NT2/D1 (cell line): ENCODE measurements around the gene SLC38A2.

Source experiments
- DNase-seq: peaks from one replicate; pipeline ENCODE4 v3.0.0-alpha.2; 2011; ENCODE audit warnings: low read depth, low spot score
- H3K27me3 ChIP-seq: 2 replicates; pipeline ENCODE4 v1.6.0; 2011; ENCODE audit warnings: mild to moderate bottlenecking; ENCODE audit not compliant: insufficient read length, insufficient read depth
- H3K36me3 ChIP-seq: 2 replicates; pipeline ENCODE4 v1.6.1; 2011; ENCODE audit warnings: mild to moderate bottlenecking, low read length, mixed read lengths; ENCODE audit not compliant: insufficient read depth, insufficient read length
- H3K4me1 ChIP-seq: 2 replicates; pipeline ENCODE4 v1.5.1; 2011; ENCODE audit not compliant: insufficient read depth, insufficient read length
- H3K4me3 ChIP-seq: 2 replicates; pipeline ENCODE4 v1.5.1; 2011; ENCODE audit warnings: low read depth; ENCODE audit not compliant: insufficient read length
- H3K9ac ChIP-seq: 2 replicates; pipeline ENCODE4 v1.6.0; 2011; ENCODE audit warnings: low read depth; ENCODE audit not compliant: insufficient read length
- H3K9me3 ChIP-seq: 2 replicates; pipeline ENCODE4 v1.5.1; 2011; ENCODE audit warnings: mild to moderate bottlenecking, low read length; ENCODE audit not compliant: insufficient read depth
- SUZ12 ChIP-seq: IDR thresholded peaks from 2 replicates; pipeline ENCODE4 v1.6.1; 2011; ENCODE audit not compliant: insufficient read length, insufficient read depth; ENCODE audit errors: extremely low read depth
- YY1 ChIP-seq: IDR thresholded peaks from 2 replicates; pipeline ENCODE4 v1.6.1; 2011; ENCODE audit not compliant: insufficient read length, insufficient read depth
- ZNF274 ChIP-seq: IDR thresholded peaks from 2 replicates; pipeline ENCODE4 v1.6.1; 2011; ENCODE audit warnings: mild to moderate bottlenecking, low read depth, low read length

The SLC38A2 gene

DNA sequence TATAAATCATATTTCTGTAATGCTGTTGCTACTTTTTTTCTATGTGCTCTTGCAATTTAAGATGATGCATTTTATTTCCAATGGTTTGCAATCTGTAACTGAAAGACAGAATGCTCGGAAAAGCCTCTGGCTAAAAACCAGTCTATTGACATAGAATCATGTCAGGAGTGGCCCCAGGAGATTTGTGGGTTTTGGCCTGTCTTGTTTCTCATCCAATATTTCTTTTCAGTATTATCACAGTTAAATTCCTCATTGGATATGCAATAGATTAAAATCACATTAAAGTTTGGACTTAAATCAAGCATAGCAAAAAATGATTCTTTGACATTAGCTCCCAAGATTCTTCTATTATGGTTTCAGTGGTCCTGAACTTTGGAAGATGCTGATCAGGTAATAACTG lies 19.1 kb upstream of the SLC38A2 start:
- Histone ChIP-seq H3K9ac (no peak overlapping the region), H3K4me1 (no peaks in the 10 kb centered on the region), H3K4me3 (no peak overlapping the region), H3K27me3 (no peaks in the 10 kb centered on the region), H3K36me3 (peaks cover 12% of the 10 kb centered on the region), H3K9me3 (no peaks in the 10 kb centered on the region)
- TF ChIP-seq SUZ12 (no peak), ZNF274 (no peak), YY1 (no peak)
- no peak for DNase-seq

GRCh38 chr12:46390881-46391280 lies 18.3 kb upstream of the SLC38A2 start:
- TF ChIP-seq SUZ12 (no peak), YY1 (no peak), ZNF274 (no peak)
- no peaks in the 10 kb centered on the region for H3K9me3 ChIP-seq
- no peak overlapping the region for H3K9ac ChIP-seq
- H3K4me3 ChIP-seq = no peak overlapping the region
- H3K27me3 ChIP-seq = no peaks in the 10 kb centered on the region
- no peaks in the 10 kb centered on the region for H3K4me1 ChIP-seq
- DNase-seq = no peak
- peaks cover 12% of the 10 kb centered on the region for H3K36me3 ChIP-seq

DNA sequence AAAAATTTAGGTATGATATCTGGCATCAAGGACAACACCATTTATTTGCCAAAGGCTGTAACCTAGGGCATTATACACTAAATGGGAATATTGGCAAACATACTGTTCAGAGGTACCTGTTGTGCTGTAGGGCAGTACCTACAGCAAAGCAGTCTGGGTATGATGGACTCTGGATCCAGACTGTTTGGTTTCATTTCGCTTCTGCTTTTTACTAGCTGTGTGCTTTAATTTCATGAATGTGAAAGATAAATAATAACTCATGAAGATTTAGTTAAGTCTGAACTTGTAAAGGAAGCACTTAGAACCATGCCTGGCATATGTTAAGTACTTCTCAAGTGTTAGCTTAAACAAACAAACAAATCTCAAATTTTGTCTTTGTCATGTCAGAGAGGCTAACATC lies 17.7 kb upstream of the SLC38A2 start:
- Histone ChIP-seq H3K36me3 (peaks cover 12% of the 10 kb centered on the region), H3K9me3 (no peaks in the 10 kb centered on the region), H3K4me3 (no peak overlapping the region), H3K9ac (no peak overlapping the region), H3K4me1 (no peaks in the 10 kb centered on the region), H3K27me3 (no peaks in the 10 kb centered on the region)
- no peak for DNase-seq
- TF ChIP-seq ZNF274 = no peak
- TF ChIP-seq SUZ12 = no peak
- no peak for TF ChIP-seq YY1

- TF ChIP-seq SUZ12 (no peak), YY1 (no peak), ZNF274 (no peak)
- H3K27me3 ChIP-seq = no peaks in the 10 kb centered on the region
- H3K4me1 ChIP-seq = no peaks in the 10 kb centered on the region
- H3K4me3 ChIP-seq = no peak overlapping the region
- no peak for DNase-seq
- H3K9me3 ChIP-seq = no peaks in the 10 kb centered on the region
- no peak overlapping the region for H3K9ac ChIP-seq
- peaks cover 12% of the 10 kb centered on the region for H3K36me3 ChIP-seq
Measured at GRCh38 chr12:46389031-46389616, 16.6 kb upstream of the SLC38A2 start.

DNA sequence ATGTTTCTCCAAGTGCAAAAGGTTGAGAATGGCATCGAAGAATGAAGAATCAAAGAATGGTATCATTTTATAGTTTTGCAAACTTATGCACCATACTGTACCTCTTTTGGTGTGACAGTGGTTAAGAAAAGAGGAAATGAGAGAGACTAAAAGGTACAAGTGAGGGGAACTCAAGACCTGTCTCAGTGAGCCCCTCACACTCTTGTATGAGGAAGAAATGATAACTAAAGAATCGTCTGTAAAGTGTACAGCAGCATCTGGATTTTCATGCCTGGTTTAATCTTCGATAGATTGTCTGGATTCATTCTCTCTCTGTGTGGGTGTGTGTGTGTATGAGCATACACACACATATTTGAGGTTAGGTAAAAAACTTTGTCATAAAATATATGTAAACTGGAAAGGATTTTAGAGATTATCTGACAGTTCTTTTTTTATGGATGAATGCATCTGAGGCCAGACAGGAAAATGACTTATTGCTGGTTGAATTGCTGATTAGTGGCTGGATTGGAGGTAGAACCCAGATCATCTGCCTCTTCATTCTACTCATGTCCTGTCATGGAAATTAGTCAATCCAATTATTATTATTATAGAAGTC lies 16.0 kb upstream of the SLC38A2 start:
- H3K9ac ChIP-seq = no peak overlapping the region
- peaks cover 12% of the 10 kb centered on the region for H3K36me3 ChIP-seq
- DNase-seq = no peak
- no peaks in the 10 kb centered on the region for H3K9me3 ChIP-seq
- H3K4me3 ChIP-seq = no peak overlapping the region
- H3K4me1 ChIP-seq = no peaks in the 10 kb centered on the region
- TF ChIP-seq ZNF274 = no peak
- TF ChIP-seq SUZ12 = no peak
- TF ChIP-seq YY1 = no peak
- no peaks in the 10 kb centered on the region for H3K27me3 ChIP-seq

GRCh38 chr12:46387670-46388069 lies 15.1 kb upstream of the SLC38A2 start:
- H3K27me3 ChIP-seq = no peaks in the 10 kb centered on the region
- no peak for DNase-seq
- no peaks in the 10 kb centered on the region for H3K4me1 ChIP-seq
- H3K4me3 ChIP-seq = no peak overlapping the region
- TF ChIP-seq ZNF274 (no peak), SUZ12 (no peak), YY1 (no peak)
- peaks cover 12% of the 10 kb centered on the region for H3K36me3 ChIP-seq
- no peak overlapping the region for H3K9ac ChIP-seq
- no peaks in the 10 kb centered on the region for H3K9me3 ChIP-seq

GRCh38 chr12:46386877-46387629 lies 14.5 kb upstream of the SLC38A2 start:
- Histone ChIP-seq H3K36me3 (peaks cover 12% of the 10 kb centered on the region), H3K4me1 (no peaks in the 10 kb centered on the region), H3K4me3 (no peak overlapping the region), H3K9ac (no peak overlapping the region), H3K9me3 (no peaks in the 10 kb centered on the region), H3K27me3 (no peaks in the 10 kb centered on the region)
- TF ChIP-seq ZNF274 = no peak
- TF ChIP-seq SUZ12 = no peak
- TF ChIP-seq YY1 = no peak
- DNase-seq = no peak
